Erythroblast (primary cell): Measurements from ENCODE around the gene CPSF6.

Source experiments
- GATA1 ChIP-seq: IDR thresholded peaks from 2 replicates; pipeline ENCODE4 v1.6.1; 2011; ENCODE audit warnings: low read depth, mild to moderate bottlenecking, control low read depth, low read length, moderate library complexity
- POLR2A ChIP-seq: IDR thresholded peaks from 2 replicates; pipeline ENCODE4 v1.6.1; 2011; ENCODE audit warnings: mild to moderate bottlenecking, low read length

DNA sequence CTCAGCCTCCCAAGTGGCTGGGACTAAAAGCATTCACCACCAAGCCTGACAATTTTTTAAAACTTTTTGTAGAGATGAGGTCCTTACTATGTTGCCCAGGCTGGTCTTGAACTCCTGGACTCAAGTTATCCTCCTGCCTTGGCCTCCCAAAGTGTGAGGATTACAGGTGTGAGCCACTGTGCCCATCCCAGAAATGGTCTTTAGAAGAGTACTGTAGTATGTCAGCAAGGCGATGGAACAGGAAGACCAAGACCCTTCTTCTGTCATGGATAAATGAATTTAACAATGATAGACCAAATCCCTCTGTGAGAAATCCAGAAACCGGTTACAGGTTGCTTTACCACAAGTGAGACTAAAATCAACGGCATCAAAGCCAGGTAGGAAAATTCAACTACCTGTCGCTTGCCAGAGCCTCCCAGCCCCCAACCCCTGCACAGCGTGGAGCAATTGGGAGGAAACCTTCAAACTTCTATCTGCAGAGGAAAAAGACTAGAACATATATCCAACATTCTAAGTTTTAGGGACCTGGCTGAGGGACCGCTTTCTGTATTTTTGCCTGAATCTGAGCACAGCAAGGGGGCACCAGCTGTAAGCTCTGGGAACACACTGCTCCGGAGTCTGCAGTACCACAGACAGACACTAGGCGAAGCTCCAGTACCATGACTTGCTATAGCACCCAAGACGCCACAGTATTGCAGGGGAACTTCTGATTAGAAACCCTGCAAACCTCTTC, 51.3 kb downstream of the CPSF6 start:
- TF ChIP-seq POLR2A, result no peak
- TF ChIP-seq GATA1, result no peak
